ENCODE measurements around the gene TC2N. TPM values are rescaled to one million over a fixed set of nuclear protein-coding genes. Genes with fewer than 3 reads are reported as not detected.
A peak's percentile ranks its signal among the peaks of the same experiment; 100 is the strongest.

Gene TC2N
- total RNA-seq, 1 donor from 2014 or later: 50.3 TPM

DNA sequence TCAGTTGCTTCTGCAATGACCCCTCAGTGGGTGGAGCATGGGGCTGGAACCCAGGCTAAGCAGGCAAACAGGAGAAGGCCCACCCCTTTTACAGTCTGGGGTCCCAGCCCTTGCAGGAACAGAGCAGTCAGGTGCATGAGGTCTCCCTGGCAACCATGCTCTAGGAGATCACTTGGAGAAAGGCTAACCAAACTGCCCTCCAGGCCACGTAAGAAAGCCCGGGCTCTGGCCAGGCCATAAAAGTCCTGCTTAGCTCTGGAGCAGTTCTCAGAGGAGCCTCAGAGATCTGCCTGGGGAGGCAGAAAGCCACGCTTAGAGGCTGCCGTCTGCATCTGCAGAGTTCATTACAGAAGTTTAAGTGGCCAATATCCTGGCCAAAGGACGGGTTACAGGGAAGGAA, 15.0 kb upstream of the TC2N start:
- peaks cover 7% of the 10 kb centered on the region for H3K4me1 ChIP-seq
- no peak for DNase-seq (ENCODE audit: extremely low spot score in 2 of 2)
- H3K27me3 ChIP-seq: no peaks in the 10 kb centered on the region
- intact Hi-C loops (cut with DNase I): no loop called here
- no peaks in the 10 kb centered on the region for H3K9me3 ChIP-seq
- peaks cover 0 to 7% of the 10 kb centered on the region in 2 donors for H3K36me3 ChIP-seq
- H3K27ac ChIP-seq: peak overlapping the region; percentile 69
- no peak for TF ChIP-seq POLR2A (IDR thresholded peaks at IDR 0.05)
- H3K4me3 ChIP-seq: no peak overlapping the region

DNA sequence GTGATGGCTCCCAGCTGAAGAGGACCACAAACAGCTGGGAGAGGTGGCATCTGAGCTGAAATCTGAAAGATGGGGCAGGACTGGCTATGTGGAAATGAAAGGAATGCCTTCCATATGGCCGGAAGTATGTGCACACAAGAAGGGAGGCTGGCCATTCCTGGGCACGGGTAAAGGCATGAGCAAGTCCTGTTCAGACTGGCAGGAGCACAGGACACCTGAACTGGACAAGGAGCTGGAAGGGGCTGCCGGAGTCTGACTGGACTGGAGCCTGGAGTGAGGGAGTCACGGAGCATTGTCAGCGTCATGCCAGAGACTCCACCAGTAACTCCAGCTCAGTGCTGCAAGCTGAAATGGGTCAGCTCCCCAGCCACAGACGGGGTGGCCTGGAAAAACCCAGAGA, 11.9 kb upstream of the TC2N start:
- Histone ChIP-seq H3K27me3 (no peaks in the 10 kb centered on the region), H3K4me3 (no peak overlapping the region), H3K36me3 (peaks cover 0 to 14% of the 10 kb centered on the region in 2 donors), H3K4me1 (peaks cover 7% of the 10 kb centered on the region), H3K27ac (no peak overlapping the region), H3K9me3 (no peaks in the 10 kb centered on the region)
- intact Hi-C loops (cut with DNase I): no loop called here
- TF ChIP-seq POLR2A (IDR thresholded peaks at IDR 0.05): no peak
- TF ChIP-seq POLR2AphosphoS5 (IDR thresholded peaks at IDR 0.05; ENCODE audit: insufficient read depth in 1 of 2, low read depth in 1 of 2): no peak
- TF ChIP-seq, protein P1, sequence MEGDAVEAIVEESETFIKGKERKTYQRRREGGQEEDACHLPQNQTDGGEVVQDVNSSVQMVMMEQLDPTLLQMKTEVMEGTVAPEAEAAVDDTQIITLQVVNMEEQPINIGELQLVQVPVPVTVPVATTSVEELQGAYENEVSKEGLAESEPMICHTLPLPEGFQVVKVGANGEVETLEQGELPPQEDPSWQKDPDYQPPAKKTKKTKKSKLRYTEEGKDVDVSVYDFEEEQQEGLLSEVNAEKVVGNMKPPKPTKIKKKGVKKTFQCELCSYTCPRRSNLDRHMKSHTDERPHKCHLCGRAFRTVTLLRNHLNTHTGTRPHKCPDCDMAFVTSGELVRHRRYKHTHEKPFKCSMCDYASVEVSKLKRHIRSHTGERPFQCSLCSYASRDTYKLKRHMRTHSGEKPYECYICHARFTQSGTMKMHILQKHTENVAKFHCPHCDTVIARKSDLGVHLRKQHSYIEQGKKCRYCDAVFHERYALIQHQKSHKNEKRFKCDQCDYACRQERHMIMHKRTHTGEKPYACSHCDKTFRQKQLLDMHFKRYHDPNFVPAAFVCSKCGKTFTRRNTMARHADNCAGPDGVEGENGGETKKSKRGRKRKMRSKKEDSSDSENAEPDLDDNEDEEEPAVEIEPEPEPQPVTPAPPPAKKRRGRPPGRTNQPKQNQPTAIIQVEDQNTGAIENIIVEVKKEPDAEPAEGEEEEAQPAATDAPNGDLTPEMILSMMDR (IDR thresholded peaks at IDR 0.05): no peak
- no peak for DNase-seq (ENCODE audit: extremely low spot score in 2 of 2)

DNA sequence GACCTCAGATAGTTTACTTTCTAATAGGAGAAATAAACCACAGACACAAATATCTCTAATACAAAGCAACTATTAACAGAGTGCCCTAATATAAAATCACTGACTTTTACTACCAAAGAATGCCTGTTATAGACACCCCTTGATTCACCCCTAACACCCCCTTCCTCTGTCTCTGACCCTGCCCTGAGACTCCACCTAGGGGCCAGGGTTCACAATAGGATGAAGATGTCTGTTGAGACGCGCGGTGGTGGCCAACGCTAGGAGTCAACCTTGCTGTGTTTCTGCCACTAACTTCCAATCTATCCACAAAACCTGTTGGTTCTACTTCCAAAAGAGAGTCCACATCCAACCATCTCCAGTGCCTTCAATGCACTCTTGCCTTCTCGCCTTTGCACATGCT, 10.9 kb upstream of the TC2N start:
- Histone ChIP-seq H3K4me1 (peaks cover 5% of the 10 kb centered on the region), H3K36me3 (peaks cover 0 to 14% of the 10 kb centered on the region in 2 donors)
- intact Hi-C loops (cut with DNase I): no loop called here

DNA sequence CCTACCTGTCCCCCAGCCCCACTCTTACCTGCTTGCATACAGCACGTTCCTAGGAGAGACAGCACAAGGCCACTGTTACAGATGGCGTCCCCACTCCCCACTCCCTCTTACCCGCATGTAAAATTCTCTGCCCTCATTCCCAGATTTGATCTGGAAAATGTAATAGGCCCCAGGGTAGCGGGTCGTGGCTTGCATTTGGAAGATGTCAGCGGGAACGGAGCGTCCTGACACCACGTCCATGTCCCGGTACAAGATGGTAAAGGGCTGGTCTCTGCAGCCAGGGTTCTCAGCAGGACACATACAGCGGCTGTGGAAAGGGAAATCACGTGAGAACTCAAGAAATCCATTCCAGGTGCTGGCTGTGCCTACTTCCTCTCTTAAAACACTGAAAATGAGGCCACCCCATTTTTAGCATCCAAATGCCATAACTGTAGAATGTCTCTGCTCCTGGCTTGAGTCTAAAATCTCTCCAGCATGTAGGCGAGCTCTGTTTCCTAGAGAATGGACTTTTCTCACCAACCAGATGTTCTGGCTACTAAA, 10.1 kb upstream of the TC2N start:
- no peak for TF ChIP-seq POLR2A (IDR thresholded peaks at IDR 0.05)
- TF ChIP-seq, protein P1 (IDR thresholded peaks at IDR 0.05): no peak
- no peak for TF ChIP-seq POLR2AphosphoS5 (IDR thresholded peaks at IDR 0.05; ENCODE audit: insufficient read depth in 1 of 2, low read depth in 1 of 2)
- Histone ChIP-seq H3K9me3 (no peaks in the 10 kb centered on the region), H3K27me3 (no peaks in the 10 kb centered on the region), H3K4me3 (no peak overlapping the region), H3K27ac (no peak overlapping the region), H3K4me1 (peaks cover 7% of the 10 kb centered on the region), H3K36me3 (peaks cover 0 to 14% of the 10 kb centered on the region in 2 donors)
- no peak for DNase-seq (ENCODE audit: extremely low spot score in 2 of 2)
- intact Hi-C loops (cut with DNase I): no loop called here

More for the DNA sequence above, 10.9 kb upstream of the TC2N start:
- no peak for DNase-seq (ENCODE audit: extremely low spot score in 2 of 2)
- Histone ChIP-seq H3K4me3 (no peak overlapping the region), H3K27me3 (no peaks in the 10 kb centered on the region), H3K27ac (no peak overlapping the region), H3K9me3 (no peaks in the 10 kb centered on the region)
- TF ChIP-seq POLR2AphosphoS5 (IDR thresholded peaks at IDR 0.05; ENCODE audit: insufficient read depth in 1 of 2, low read depth in 1 of 2): no peak
- TF ChIP-seq, protein P1 (IDR thresholded peaks at IDR 0.05): no peak
- TF ChIP-seq POLR2A (IDR thresholded peaks at IDR 0.05): no peak

DNA sequence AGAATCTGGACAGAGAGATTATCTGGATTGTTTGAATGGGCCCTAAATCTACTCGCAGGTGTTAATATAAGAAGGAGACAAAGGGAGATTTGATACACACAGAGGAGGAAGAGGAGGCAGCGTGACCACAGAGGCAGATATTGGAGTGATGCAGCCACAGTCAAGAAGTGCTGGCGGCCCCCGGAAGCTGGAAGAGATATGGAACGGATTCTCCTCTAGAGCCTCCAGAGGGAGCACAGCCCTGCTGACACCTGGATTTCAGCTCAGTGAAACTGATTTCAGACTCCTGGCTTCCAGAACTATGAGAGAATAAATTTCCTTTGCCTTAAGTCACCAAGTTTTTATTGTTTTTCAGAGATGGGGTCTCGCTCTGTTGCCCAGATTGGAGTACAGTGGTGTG, 9.2 kb upstream of the TC2N start:
- peaks cover 15% of the 10 kb centered on the region for H3K4me1 ChIP-seq

More for the DNA sequence above, 9.2 kb upstream of the TC2N start:
- no peak for DNase-seq (ENCODE audit: extremely low spot score in 2 of 2)
- H3K36me3 ChIP-seq: peaks cover 0 to 14% of the 10 kb centered on the region in 2 donors
- H3K4me3 ChIP-seq: no peak overlapping the region
- H3K27me3 ChIP-seq: no peaks in the 10 kb centered on the region
- intact Hi-C loops (cut with DNase I): no loop called here
- no peak for TF ChIP-seq POLR2AphosphoS5 (IDR thresholded peaks at IDR 0.05; ENCODE audit: insufficient read depth in 1 of 2, low read depth in 1 of 2)
- TF ChIP-seq, protein P1 (IDR thresholded peaks at IDR 0.05): no peak
- TF ChIP-seq POLR2A (IDR thresholded peaks at IDR 0.05): no peak
- no peaks in the 10 kb centered on the region for H3K9me3 ChIP-seq
- H3K27ac ChIP-seq: no peak overlapping the region
